Neural progenitor cell (in vitro differentiated cells): ENCODE results near the gene TAOK1. TPM values are rescaled to one million over a fixed set of nuclear protein-coding genes. Genes with fewer than 3 reads are reported as not detected.
A peak's percentile ranks its signal among the peaks of the same experiment; 100 is the strongest.

Experiments
- DNase-seq: peaks from one replicate; pipeline ENCODE4 v3.0.0-alpha.2; 2016; ENCODE audit warnings: low spot score
- H2AFZ ChIP-seq: fragments of 200-600 bp; sonication (generic); replicated peaks from 2 replicates; pipeline ENCODE4 v1.6.1; 2016; ENCODE audit warnings: antibody characterized with exemption
- H3F3A ChIP-seq: fragments of 200-600 bp; sonication (generic); 2 replicates; pipeline ENCODE4 v1.6.1; 2016; ENCODE audit warnings: antibody characterized with exemption, low read depth
- H3K27ac ChIP-seq: fragments of 200-600 bp; sonication (generic); 2 replicates; pipeline ENCODE4 v1.5.1; 2016; ENCODE audit warnings: mild to moderate bottlenecking
- H3K27me3 ChIP-seq: fragments of 200-600 bp; sonication (generic); 2 replicates; pipeline ENCODE4 v1.6.1; 2016; ENCODE audit warnings: mild to moderate bottlenecking, moderate library complexity
- H3K36me3 ChIP-seq: fragments of 200-600 bp; sonication (generic); 2 replicates; pipeline ENCODE4 v1.5.1; 2016
- H3K4me1 ChIP-seq: fragments of 200-600 bp; sonication (generic); 2 replicates; pipeline ENCODE4 v1.6.1; 2016; ENCODE audit warnings: mixed run types
- H3K4me2 ChIP-seq: fragments of 200-600 bp; sonication (generic); 2 replicates; pipeline ENCODE4 v1.6.1; 2016
- H3K4me3 ChIP-seq: fragments of 200-600 bp; sonication (generic); 2 replicates; pipeline ENCODE4 v1.5.1; 2016
- H3K79me2 ChIP-seq: fragments of 200-600 bp; sonication (generic); 2 replicates; pipeline ENCODE4 v1.6.1; 2016; ENCODE audit warnings: low read depth
- H3K9ac ChIP-seq: fragments of 200-600 bp; sonication (generic); 2 replicates; pipeline ENCODE4 v1.6.1; 2016
- H3K9me3 ChIP-seq: fragments of 200-600 bp; sonication (generic); 2 replicates; pipeline ENCODE4 v1.5.1; 2016; ENCODE audit warnings: low read depth
- H4K20me1 ChIP-seq: fragments of 200-600 bp; sonication (generic); 2 replicates; pipeline ENCODE4 v1.6.1; 2016; ENCODE audit warnings: low read depth
- H3K27ac Mint-ChIP-seq: 3 replicates; pipeline ENCODE4 v1.8.0; 2021; ENCODE audit warnings: mixed read lengths
- H3K27me3 Mint-ChIP-seq: 2 replicates; pipeline ENCODE4 v1.8.0; 2022; ENCODE audit warnings: low read depth, mild to moderate bottlenecking, inconsistent platforms, moderate library complexity, mixed read lengths; ENCODE audit not compliant: insufficient read depth
- H3K36me3 Mint-ChIP-seq: 3 replicates; pipeline ENCODE4 v1.8.0; 2021; ENCODE audit warnings: mixed read lengths
- H3K4me1 Mint-ChIP-seq: 3 replicates; pipeline ENCODE4 v1.8.0; 2021; ENCODE audit warnings: mixed read lengths
- H3K4me3 Mint-ChIP-seq: 3 replicates; pipeline ENCODE4 v1.8.0; 2021; ENCODE audit warnings: mild to moderate bottlenecking, moderate library complexity, mixed read lengths
- H3K9me3 Mint-ChIP-seq: 3 replicates; pipeline ENCODE4 v1.8.0; 2020; ENCODE audit warnings: mixed read lengths
- CTCF ChIP-seq: fragments of 200-600 bp; sonication (generic); IDR thresholded peaks from 2 replicates; pipeline ENCODE4 v1.5.1; 2017; ENCODE audit warnings: antibody characterized with exemption, mild to moderate bottlenecking
- EZH2 ChIP-seq: fragments of 200-600 bp; sonication (generic); IDR thresholded peaks from 2 replicates; pipeline ENCODE4 v1.6.1; 2017; ENCODE audit warnings: antibody characterized with exemption, mild to moderate bottlenecking, moderate library complexity
- EZH2phosphoT487 ChIP-seq: fragments of 200-600 bp; sonication (generic); IDR thresholded peaks from 2 replicates; pipeline ENCODE4 v1.6.1; 2017; ENCODE audit warnings: antibody characterized with exemption
- total RNA-seq: library from RNA; depleted of rRNA; stranded (reverse); fragments of >200 nt; gene quantifications from 2 replicates; pipeline ENCODE4 v1.2.3, GENCODE V29; 2015; ENCODE audit warnings: low replicate concordance

Gene TAOK1
- total RNA-seq, 1 donor from 2014 or later: 125 TPM

GRCh38 chr17:29591737-29592608, 201.8 kb downstream of the TAOK1 start:
- Mint-ChIP-seq H3K27ac (peak overlapping the region; percentile 72), H3K9me3 (no peaks in the 10 kb centered on the region), H3K36me3 (no peaks in the 10 kb centered on the region), H3K4me3 (peak overlapping the region; percentile 93), H3K27me3 (peaks cover 11% of the 10 kb centered on the region), H3K4me1 (peaks cover 56% of the 10 kb centered on the region)
- H3K4me3 ChIP-seq: peak overlapping the region; percentile 57
- H4K20me1 ChIP-seq: peaks cover 52% of the 10 kb centered on the region
- H3K79me2 ChIP-seq: peaks cover 32% of the 10 kb centered on the region
- H3K27ac ChIP-seq: no peak overlapping the region
- peak; percentile 92 for TF ChIP-seq CTCF
- no peak for TF ChIP-seq EZH2
- no peak for TF ChIP-seq EZH2phosphoT487
- H3K4me1 ChIP-seq: peaks cover 62% of the 10 kb centered on the region
- DNase-seq: peak; percentile 96
- no peaks in the 10 kb centered on the region for H3K27me3 ChIP-seq
- H3F3A ChIP-seq: peaks cover 39% of the 10 kb centered on the region
- H3K36me3 ChIP-seq: no peaks in the 10 kb centered on the region
- peak overlapping the region; percentile 77 for H3K4me2 ChIP-seq
- no peak overlapping the region for H3K9ac ChIP-seq
- peak overlapping the region; percentile 95 for H2AFZ ChIP-seq
- no peaks in the 10 kb centered on the region for H3K9me3 ChIP-seq

- no peak within 1 kb of the TSS for H3K27ac ChIP-seq
- H3K9me3 ChIP-seq: no peaks in the 10 kb centered on the region
- H3K36me3 ChIP-seq: no peaks in the 10 kb centered on the region
- peak within 1 kb of the TSS; percentile 93 for H3K4me3 Mint-ChIP-seq
- H3K27me3 Mint-ChIP-seq: peaks cover 11% of the 10 kb centered on the region
- peak within 1 kb of the TSS; percentile 71 for H3K4me3 ChIP-seq
- H3K27me3 ChIP-seq: no peaks in the 10 kb centered on the region
- peak within 1 kb of the TSS; percentile 98 for H3K4me2 ChIP-seq
- H3K9ac ChIP-seq: no peak within 1 kb of the TSS
- H3F3A ChIP-seq: peaks cover 50% of the 10 kb centered on the region
- TF ChIP-seq CTCF (no peak), EZH2phosphoT487 (no peak), EZH2 (no peak)
- H3K79me2 ChIP-seq: peaks cover 25% of the 10 kb centered on the region
- H3K4me1 Mint-ChIP-seq: peaks cover 58% of the 10 kb centered on the region
- H3K4me1 ChIP-seq: peaks cover 62% of the 10 kb centered on the region
- H3K27ac Mint-ChIP-seq: peak within 1 kb of the TSS; percentile 72
- peak within 1 kb of the TSS; percentile 79 for H2AFZ ChIP-seq
- no peaks in the 10 kb centered on the region for H3K36me3 Mint-ChIP-seq
- DNase-seq: peak; percentile 76
- no peaks in the 10 kb centered on the region for H3K9me3 Mint-ChIP-seq
- H4K20me1 ChIP-seq: peaks cover 44% of the 10 kb centered on the region
Measured at GRCh38 chr17:29592850-29593551, 202.8 kb downstream of the TAOK1 start, which contains the start of gene ANKRD13B. TSS of gene ANKRD13B (plus strand) at chr17:29593132. CDS start at chr17:29593622, 490 bp downstream.

- Mint-ChIP-seq H3K4me3 (peak overlapping the region; percentile 86), H3K9me3 (no peaks in the 10 kb centered on the region), H3K36me3 (no peaks in the 10 kb centered on the region), H3K4me1 (peaks cover 57% of the 10 kb centered on the region), H3K27ac (no peak overlapping the region), H3K27me3 (peaks cover 13% of the 10 kb centered on the region)
- Histone ChIP-seq H3K9ac (no peak overlapping the region), H3K27me3 (no peaks in the 10 kb centered on the region), H3K9me3 (no peaks in the 10 kb centered on the region), H3K4me3 (peak overlapping the region; percentile 71), H3K4me2 (peak overlapping the region; percentile 98), H4K20me1 (peaks cover 36% of the 10 kb centered on the region), H3K4me1 (peaks cover 66% of the 10 kb centered on the region), H3K36me3 (no peaks in the 10 kb centered on the region), H3F3A (peaks cover 58% of the 10 kb centered on the region), H3K79me2 (peaks cover 23% of the 10 kb centered on the region), H3K27ac (no peak overlapping the region), H2AFZ (peak overlapping the region; percentile 79)
- DNase-seq: peak; percentile 89
- peak; percentile 42 for TF ChIP-seq CTCF
- no peak for TF ChIP-seq EZH2
Measured at GRCh38 chr17:29593591-29594518, 203.7 kb downstream of the TAOK1 start.
